Small intestine (tissue), 7 donors: ENCODE measurements around the gene GYPC. TPM values are rescaled to one million over a fixed set of nuclear protein-coding genes. Genes with fewer than 3 reads are reported as not detected.
"Not testable (repeated sequence)": the region's sequence is repeated elsewhere in the genome, so short reads cannot be mapped to it uniquely, and the experiment has no call there.

Experiments
- DNase-seq, 2 donors: peaks; one replicate each; pipeline versions ENCODE4 v3.0.0 to v3.0.0-alpha.2; 2013
- FAIRE-seq: peaks from 2 replicates; lab custom pipeline; 2012; peaks lifted over from hg19 to GRCh38; lab: Jason Lieb, UNC
- H3K27ac ChIP-seq, 3 donors: one replicate each; pipeline ENCODE4 v1.5.1; 2013; ENCODE audit warnings: low read length in 2 of 3, mild to moderate bottlenecking in 2 of 3, control low read depth in 1 of 3, inconsistent platforms in 1 of 3, low read depth in 1 of 3, moderate library complexity in 1 of 3
- H3K27me3 ChIP-seq, 3 donors: one replicate each; pipeline ENCODE4 v1.6.1; 2013; ENCODE audit warnings: low read length in 3 of 3, inconsistent platforms in 1 of 3; ENCODE audit not compliant: control insufficient read depth in 3 of 3, insufficient read depth in 3 of 3
- H3K36me3 ChIP-seq, 3 donors: one replicate each; pipeline ENCODE4 v1.6.1; 2013; ENCODE audit warnings: low read length in 3 of 3, inconsistent platforms in 1 of 3, low read depth in 1 of 3, mild to moderate bottlenecking in 1 of 3, moderate library complexity in 1 of 3; ENCODE audit not compliant: control insufficient read depth in 3 of 3, insufficient read depth in 2 of 3
- H3K4me1 ChIP-seq, 3 donors: one replicate each; pipeline ENCODE4 v1.6.1; 2013; ENCODE audit warnings: low read length in 2 of 3, inconsistent platforms in 1 of 3, low read depth in 1 of 3, mild to moderate bottlenecking in 1 of 3, moderate library complexity in 1 of 3; ENCODE audit not compliant: control insufficient read depth in 3 of 3, insufficient read depth in 2 of 3
- H3K4me3 ChIP-seq, 3 donors: one replicate each; pipeline ENCODE4 v1.5.1; 2013; ENCODE audit warnings: low read length in 3 of 3, control low read depth in 1 of 3, inconsistent platforms in 1 of 3, low read depth in 1 of 3, mild to moderate bottlenecking in 1 of 3, moderate library complexity in 1 of 3
- H3K9me3 ChIP-seq, 2 donors: one replicate each; pipeline ENCODE4 v1.6.1; 2013; ENCODE audit warnings: low read depth in 1 of 2, low read length in 1 of 2; ENCODE audit not compliant: control insufficient read depth in 2 of 2, insufficient read depth in 1 of 2
- WGBS, 3 donors: extraction: QIAGEN DNeasy Blood & Tissue Kit; methylation state at CpG; one replicate each; pipeline ENCODE4 v1.1.7; 2013; 5-methylcytosine and 5-hydroxymethylcytosine counted together
- polyA plus RNA-seq, 4 donors: library from polyadenylated mRNA; stranded (reverse) in 3 of 4; unstranded in 1 of 4; fragments of 200-250 nt in 3 of 4; fragments of 120-200 nt in 1 of 4; gene quantifications; one replicate each; pipeline versions ENCODE4 v1.2.1 to v1.2.3, GENCODE V29; 2013
- donor health status: healthy with polysubstance abuse.
- donor health status: control.
- donor health status: control.
- donor health status: Bipolar disorder and iron deficiency.
- donor health status: healthy.

GYPC gene
- polyA plus RNA-seq, 4 donors = 4.5 to 50.5 (median 29.2) TPM

- Histone ChIP-seq H3K9me3 (no peaks in the 10 kb centered on the region), H3K4me1 (no peaks in the 10 kb centered on the region), H3K27ac (no peak overlapping the region), H3K4me3 (no peak overlapping the region), H3K27me3 (no peaks in the 10 kb centered on the region), H3K36me3 (no peaks in the 10 kb centered on the region)
- 14 to 44% (median 21%) methylated on average over 2 of the region's 2 CpGs for WGBS, 3 donors
- FAIRE-seq (no peak), DNase-seq (no peak)
Observed at GRCh38 chr2:126644630-126645191, 11.2 kb upstream of the GYPC start.

- no peak for FAIRE-seq
- Histone ChIP-seq H3K36me3 (no peaks in the 10 kb centered on the region), H3K27me3 (no peaks in the 10 kb centered on the region), H3K9me3 (no peaks in the 10 kb centered on the region), H3K27ac (no peak overlapping the region), H3K4me1 (no peaks in the 10 kb centered on the region), H3K4me3 (no peak overlapping the region)
- no peak for DNase-seq
- WGBS, 3 donors = 85 to 97% (median 86%) methylated on average over 1 of the region's 1 CpG
Observed at GRCh38 chr2:126645211-126645618, 10.7 kb upstream of the GYPC start.

- Histone ChIP-seq H3K4me1 (no peaks in the 10 kb centered on the region), H3K27me3 (no peaks in the 10 kb centered on the region), H3K4me3 (no peak overlapping the region), H3K36me3 (no peaks in the 10 kb centered on the region), H3K9me3 (no peaks in the 10 kb centered on the region), H3K27ac (no peak overlapping the region)
- 63 to 76% (median 64%) methylated on average over 3 of the region's 3 CpGs for WGBS, 3 donors
- DNase-seq (no peak), FAIRE-seq (no peak)
Observed at GRCh38 chr2:126646026-126646425, 9.9 kb upstream of the GYPC start.

- not testable (repeated sequence) for H3K4me1 ChIP-seq, FAIRE-seq, H3K27ac ChIP-seq, DNase-seq, H3K9me3 ChIP-seq, H3K36me3 ChIP-seq, H3K27me3 ChIP-seq, H3K4me3 ChIP-seq
- 90 to 97% (median 95%) methylated on average over 1 of the region's 1 CpG for WGBS, 3 donors
Observed at GRCh38 chr2:126647714-126648344, 8.1 kb upstream of the GYPC start.

- not testable (repeated sequence) for H3K4me3 ChIP-seq, DNase-seq, H3K9me3 ChIP-seq, FAIRE-seq, H3K36me3 ChIP-seq, H3K27me3 ChIP-seq, H3K27ac ChIP-seq, H3K4me1 ChIP-seq
- 88 to 92% (median 89%) methylated on average over 5 of the region's 5 CpGs for WGBS, 3 donors
Observed at GRCh38 chr2:126648345-126648786, 7.6 kb upstream of the GYPC start.

- DNase-seq (no peak), FAIRE-seq (no peak)
- Histone ChIP-seq H3K4me3 (no peak overlapping the region), H3K4me1 (no peaks in the 10 kb centered on the region), H3K9me3 (no peaks in the 10 kb centered on the region), H3K36me3 (no peaks in the 10 kb centered on the region), H3K27ac (no peak overlapping the region), H3K27me3 (peaks cover 0 to 2% (median 0%) of the 10 kb centered on the region in 3 donors)
- 86 to 99% (median 97%) methylated on average over 1 of the region's 1 CpG for WGBS, 3 donors
Observed at GRCh38 chr2:126649101-126649500, 6.9 kb upstream of the GYPC start.

- peaks cover 0 to 11% (median 0%) of the 10 kb centered on the region in 3 donors for H3K4me1 ChIP-seq
- DNase-seq (no peak), FAIRE-seq (no peak)
- no peaks in the 10 kb centered on the region for H3K36me3 ChIP-seq
- peaks cover 0 to 15% (median 0%) of the 10 kb centered on the region in 3 donors for H3K27me3 ChIP-seq
- H3K4me3 ChIP-seq = no peak overlapping the region
- WGBS, 3 donors = 48 to 70% (median 60%) methylated on average over 3 of the region's 3 CpGs
- no peak overlapping the region for H3K27ac ChIP-seq
- H3K9me3 ChIP-seq = no peaks in the 10 kb centered on the region
Observed at GRCh38 chr2:126650994-126651393, 5.0 kb upstream of the GYPC start.

GRCh38 chr2:126652323-126652891 lies 3.6 kb upstream of the GYPC start:
- FAIRE-seq (no peak), DNase-seq (no peak)
- peaks cover 0 to 25% (median 0%) of the 10 kb centered on the region in 3 donors for H3K27me3 ChIP-seq
- H3K4me3 ChIP-seq = no peak overlapping the region
- H3K9me3 ChIP-seq = no peaks in the 10 kb centered on the region
- no peaks in the 10 kb centered on the region for H3K36me3 ChIP-seq
- WGBS, 3 donors = 79 to 87% (median 80%) methylated on average over 1 of the region's 1 CpG
- H3K27ac ChIP-seq = no peak overlapping the region
- H3K4me1 ChIP-seq = peaks cover 0 to 15% (median 0%) of the 10 kb centered on the region in 3 donors
